LHCN-M2 (cell line): ENCODE results near the gene TRMT1. TPM values are rescaled to one million over a fixed set of nuclear protein-coding genes. Genes with fewer than 3 reads are reported as not detected.
"Not testable (repeated sequence)": the region's sequence is repeated elsewhere in the genome, so short reads cannot be mapped to it uniquely, and the experiment has no call there.

ENCODE experiments used
- DNase-seq: peaks from one replicate; pipeline ENCODE4 v3.0.0-alpha.2; 2012; ENCODE audit warnings: low read depth
- total RNA-seq: library from RNA; depleted of rRNA; stranded (reverse); fragments of >200 nt; gene quantifications from 2 replicates; pipeline ENCODE4 v1.2.3, GENCODE V29; 2014

The TRMT1 gene
- total RNA-seq, 1 experiment from 2014 or later: 39.6 TPM

- DNase-seq: no peak
Measured at GRCh38 chr19:13150931-13151604, 34.5 kb upstream of the TRMT1 start.

- DNase-seq: peak; percentile 93
Measured at GRCh38 chr19:13150187-13150930, 33.8 kb upstream of the TRMT1 start, which contains the start of the genes IER2 and STX10. Gene IER2 (plus strand): TSS chr19:13150411. CDS start chr19:13153187, 2,776 bp downstream. Gene STX10 (minus strand): TSS chr19:13150375. CDS start chr19:13150173, 202 bp downstream.

GRCh38 chr19:13149628-13150186, 33.2 kb upstream of the TRMT1 start:
- peak; percentile 44 for DNase-seq

GRCh38 chr19:13149173-13149627, 32.7 kb upstream of the TRMT1 start:
- DNase-seq: not testable (repeated sequence)

GRCh38 chr19:13146763-13147563, 30.4 kb upstream of the TRMT1 start:
- DNase-seq: no peak

GRCh38 chr19:13139633-13140311, 23.2 kb upstream of the TRMT1 start:
- no peak for DNase-seq

GRCh38 chr19:13138916-13139198, 22.3 kb upstream of the TRMT1 start:
- DNase-seq: no peak

GRCh38 chr19:13138171-13138915, 21.8 kb upstream of the TRMT1 start:
- no peak for DNase-seq

- no peak for DNase-seq
Measured at GRCh38 chr19:13137290-13137794, 20.8 kb upstream of the TRMT1 start.

- no peak for DNase-seq
Measured at GRCh38 chr19:13135068-13136062, 18.8 kb upstream of the TRMT1 start.

- DNase-seq: no peak
Measured at GRCh38 chr19:13134626-13135025, 18.1 kb upstream of the TRMT1 start.

GRCh38 chr19:13133241-13133870, 16.8 kb upstream of the TRMT1 start:
- no peak for DNase-seq

- peak; percentile 58 for DNase-seq
Measured at GRCh38 chr19:13132471-13133180, 16.1 kb upstream of the TRMT1 start.

- DNase-seq: no peak
Measured at GRCh38 chr19:13130886-13131490, 14.4 kb upstream of the TRMT1 start.

- DNase-seq: no peak
Measured at GRCh38 chr19:13129384-13129783, 12.8 kb upstream of the TRMT1 start.

- DNase-seq: no peak
Measured at GRCh38 chr19:13128583-13128982, 12.0 kb upstream of the TRMT1 start.

GRCh38 chr19:13127811-13128575, 11.5 kb upstream of the TRMT1 start:
- DNase-seq: no peak
